ENCODE results near the gene RAPGEF3.

The RAPGEF3 gene

GRCh38 chr12:47772094-47772660 lies 13.5 kb upstream of the RAPGEF3 start:
- no peak overlapping the region for H3K4me3 ChIP-seq (ENCODE audit: low read depth, low read length)
- no peak for TF ChIP-seq CTCF (IDR thresholded peaks at IDR 0.05; ENCODE audit: borderline replicate concordance, insufficient read depth, low read depth, low read length)

GRCh38 chr12:47771304-47771703 lies 12.6 kb upstream of the RAPGEF3 start:
- no peak overlapping the region for H3K4me3 ChIP-seq (ENCODE audit: low read depth, low read length)
- no peak for TF ChIP-seq CTCF (IDR thresholded peaks at IDR 0.05; ENCODE audit: borderline replicate concordance, insufficient read depth, low read depth, low read length)

GRCh38 chr12:47770086-47770726 lies 11.5 kb upstream of the RAPGEF3 start:
- no peak overlapping the region for H3K4me3 ChIP-seq (ENCODE audit: low read depth, low read length)
- no peak for TF ChIP-seq CTCF (IDR thresholded peaks at IDR 0.05; ENCODE audit: borderline replicate concordance, insufficient read depth, low read depth, low read length)

GRCh38 chr12:47769234-47770085 lies 10.8 kb upstream of the RAPGEF3 start:
- TF ChIP-seq CTCF (IDR thresholded peaks at IDR 0.05; ENCODE audit: borderline replicate concordance, insufficient read depth, low read depth, low read length) = no peak
- H3K4me3 ChIP-seq (ENCODE audit: low read depth, low read length) = no peak overlapping the region

GRCh38 chr12:47768323-47768811 lies 9.7 kb upstream of the RAPGEF3 start:
- H3K4me3 ChIP-seq (ENCODE audit: low read depth, low read length) = no peak overlapping the region
- no peak for TF ChIP-seq CTCF (IDR thresholded peaks at IDR 0.05; ENCODE audit: borderline replicate concordance, insufficient read depth, low read depth, low read length)

- H3K4me3 ChIP-seq (ENCODE audit: low read depth, low read length) = no peak overlapping the region
- peak; percentile 64 for TF ChIP-seq CTCF (IDR thresholded peaks at IDR 0.05; ENCODE audit: borderline replicate concordance, insufficient read depth, low read depth, low read length)
Measured at GRCh38 chr12:47767216-47767724, 8.6 kb upstream of the RAPGEF3 start.

Data from GM12875 (cell line).